Measurements from ENCODE around the gene GNA15. TPM values are rescaled to one million over a fixed set of nuclear protein-coding genes. Genes with fewer than 3 reads are reported as not detected.
"Not testable (repeated sequence)": the region's sequence is repeated elsewhere in the genome, so short reads cannot be mapped to it uniquely, and the experiment has no call there.

GNA15 gene
- total RNA-seq, 3 donors from 2014 or later = 1.9 to 6.2 (median 4.3) TPM

GRCh38 chr19:3201911-3202310, 66.1 kb downstream of the GNA15 start:
- no peak for DNase-seq
- intact Hi-C loops (cut with DNase I, micrococcal nuclease) = no loop called here
- no peak for ATAC-seq
- TF ChIP-seq, protein P1, sequence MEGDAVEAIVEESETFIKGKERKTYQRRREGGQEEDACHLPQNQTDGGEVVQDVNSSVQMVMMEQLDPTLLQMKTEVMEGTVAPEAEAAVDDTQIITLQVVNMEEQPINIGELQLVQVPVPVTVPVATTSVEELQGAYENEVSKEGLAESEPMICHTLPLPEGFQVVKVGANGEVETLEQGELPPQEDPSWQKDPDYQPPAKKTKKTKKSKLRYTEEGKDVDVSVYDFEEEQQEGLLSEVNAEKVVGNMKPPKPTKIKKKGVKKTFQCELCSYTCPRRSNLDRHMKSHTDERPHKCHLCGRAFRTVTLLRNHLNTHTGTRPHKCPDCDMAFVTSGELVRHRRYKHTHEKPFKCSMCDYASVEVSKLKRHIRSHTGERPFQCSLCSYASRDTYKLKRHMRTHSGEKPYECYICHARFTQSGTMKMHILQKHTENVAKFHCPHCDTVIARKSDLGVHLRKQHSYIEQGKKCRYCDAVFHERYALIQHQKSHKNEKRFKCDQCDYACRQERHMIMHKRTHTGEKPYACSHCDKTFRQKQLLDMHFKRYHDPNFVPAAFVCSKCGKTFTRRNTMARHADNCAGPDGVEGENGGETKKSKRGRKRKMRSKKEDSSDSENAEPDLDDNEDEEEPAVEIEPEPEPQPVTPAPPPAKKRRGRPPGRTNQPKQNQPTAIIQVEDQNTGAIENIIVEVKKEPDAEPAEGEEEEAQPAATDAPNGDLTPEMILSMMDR (IDR thresholded peaks at IDR 0.05) = no peak
- Histone ChIP-seq H3K4me3 (no peak overlapping the region), H3K4me1 (ENCODE audit: low read depth) (no peaks in the 10 kb centered on the region), H3K36me3 (ENCODE audit: low read depth) (no peaks in the 10 kb centered on the region), H3K9me3 (no peaks in the 10 kb centered on the region)

DNA sequence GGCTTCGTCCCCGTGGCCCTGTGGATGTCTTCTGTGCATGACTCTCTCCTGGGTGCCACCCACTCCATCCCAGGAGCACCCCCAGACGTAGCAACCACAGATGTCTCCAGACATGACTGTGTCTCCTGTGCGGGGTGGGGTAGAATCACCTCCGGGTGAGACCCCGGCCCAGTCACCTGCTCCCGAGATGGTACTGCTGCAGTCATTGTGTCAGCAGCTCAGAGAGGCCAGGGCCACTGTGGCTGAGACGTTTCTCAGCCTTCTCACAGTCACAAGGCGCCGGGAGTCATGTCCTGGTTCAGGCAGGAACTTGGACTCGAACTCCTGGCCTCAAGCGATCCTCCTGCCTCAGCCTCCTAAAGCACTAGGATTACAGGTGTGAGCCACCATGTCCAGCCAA, 66.5 kb downstream of the GNA15 start:
- Histone ChIP-seq H3K4me1 (ENCODE audit: low read depth) (no peaks in the 10 kb centered on the region), H3K4me3 (no peak overlapping the region), H3K36me3 (ENCODE audit: low read depth) (no peaks in the 10 kb centered on the region), H3K9me3 (no peaks in the 10 kb centered on the region)
- ATAC-seq (no peak), DNase-seq (no peak)
- intact Hi-C loops (cut with DNase I, micrococcal nuclease) = no loop called here
- TF ChIP-seq, protein P1 (IDR thresholded peaks at IDR 0.05) = no peak

DNA sequence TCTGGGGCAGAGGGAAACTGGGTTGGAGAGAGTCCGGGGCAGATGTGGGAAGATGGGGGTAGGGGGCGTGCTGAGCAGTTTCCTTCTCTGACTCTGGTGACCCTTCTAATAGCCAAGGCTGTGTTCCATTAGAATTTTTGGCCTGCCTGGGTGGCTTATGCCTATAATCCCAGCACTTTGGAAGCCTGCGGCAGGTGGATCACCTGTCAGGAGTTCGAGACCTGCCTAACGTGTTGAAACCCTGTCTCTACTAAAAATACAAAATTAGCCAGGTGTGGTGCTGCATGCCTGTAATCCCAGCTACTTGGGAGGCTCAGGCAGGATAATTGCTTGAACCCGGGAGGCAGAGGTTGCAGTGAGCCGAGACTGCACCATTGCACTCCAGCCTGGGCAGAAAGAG, 67.1 kb downstream of the GNA15 start:
- H3K4me3 ChIP-seq; H3K9me3 ChIP-seq; ATAC-seq; DNase-seq; intact Hi-C loops (cut with DNase I, micrococcal nuclease); H3K4me1 ChIP-seq (ENCODE audit: low read depth); H3K36me3 ChIP-seq (ENCODE audit: low read depth): not testable (repeated sequence)

DNA sequence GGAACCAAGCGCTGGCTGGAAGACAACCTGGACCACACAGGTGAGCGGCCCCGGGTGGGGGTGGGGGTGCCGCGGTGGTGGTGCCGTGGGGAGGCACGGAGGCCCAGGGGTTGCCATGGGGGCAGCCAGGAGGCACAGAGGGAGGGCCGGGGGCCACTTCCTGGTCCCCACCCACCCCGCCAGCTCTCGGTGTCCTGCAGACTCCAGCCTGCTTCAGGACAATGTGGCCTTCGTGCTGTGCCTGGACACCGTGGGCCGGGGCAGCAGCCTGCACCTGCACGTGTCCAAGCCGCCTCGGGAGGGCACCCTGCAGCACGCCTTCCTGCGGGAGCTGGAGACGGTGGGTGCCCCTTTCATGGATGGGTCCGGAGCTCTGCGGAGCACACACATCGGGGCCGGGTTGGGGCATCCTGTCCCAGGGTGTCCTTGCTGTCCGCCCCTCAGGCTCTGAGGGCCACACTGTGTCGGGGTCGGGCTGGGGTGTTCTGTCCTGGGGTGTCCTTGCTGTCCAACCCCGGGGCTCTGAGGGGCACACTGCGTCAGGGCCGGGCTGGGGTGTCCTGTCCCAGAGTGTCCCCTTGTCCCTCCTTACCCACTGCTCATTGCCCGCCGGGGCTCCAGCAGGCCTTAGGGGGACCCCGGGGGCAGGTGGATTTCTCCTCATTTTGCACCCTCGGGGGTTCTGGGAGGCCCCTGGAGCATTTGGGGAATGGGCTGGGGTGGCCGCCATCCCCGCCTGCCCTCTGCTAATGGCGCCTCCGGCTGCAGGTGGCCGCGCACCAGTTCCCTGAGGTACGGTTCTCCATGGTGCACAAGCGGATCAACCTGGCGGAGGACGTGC, 68.2 kb downstream of the GNA15 start:
- DNase-seq (no peak), ATAC-seq (no peak)
- no peaks in the 10 kb centered on the region for H3K9me3 ChIP-seq
- intact Hi-C loops (cut with DNase I, micrococcal nuclease) = no loop called here
- no peak overlapping the region for H3K4me3 ChIP-seq
- TF ChIP-seq, protein P1 (IDR thresholded peaks at IDR 0.05) = no peak
- no peaks in the 10 kb centered on the region for H3K4me1 ChIP-seq (ENCODE audit: low read depth)
- no peaks in the 10 kb centered on the region for H3K36me3 ChIP-seq (ENCODE audit: low read depth)

DNA sequence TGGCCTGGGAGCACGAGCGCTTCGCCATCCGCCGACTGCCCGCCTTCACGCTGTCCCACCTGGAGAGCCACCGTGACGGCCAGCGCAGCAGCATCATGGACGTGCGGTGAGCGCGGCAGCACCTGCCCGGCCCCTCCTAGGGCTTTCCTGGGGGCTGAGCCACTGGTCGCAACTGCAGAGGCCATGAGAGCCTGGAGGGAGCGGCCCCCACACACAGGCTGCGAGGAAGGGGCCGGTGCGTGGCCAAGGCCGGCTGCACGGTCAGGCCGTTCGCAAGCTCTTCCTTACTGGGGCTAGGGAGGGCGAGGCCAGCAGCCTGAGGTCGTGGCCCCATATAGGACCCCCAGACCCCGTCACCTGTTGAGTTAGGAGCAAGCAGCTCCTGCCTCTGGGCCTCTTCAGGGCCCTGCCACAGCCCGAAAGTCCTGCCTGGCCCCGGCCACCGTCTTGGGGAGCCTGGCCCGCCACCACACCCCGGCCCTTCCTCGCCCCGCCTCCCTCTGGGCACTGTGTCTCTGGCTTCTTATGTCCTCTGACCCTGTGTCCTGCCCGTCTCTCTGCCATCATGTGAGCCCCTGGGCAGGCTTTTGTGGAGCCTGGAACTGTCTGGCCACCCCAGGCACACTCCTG, 68.9 kb downstream of the GNA15 start:
- Histone ChIP-seq H3K9me3 (no peaks in the 10 kb centered on the region), H3K36me3 (ENCODE audit: low read depth) (no peaks in the 10 kb centered on the region), H3K4me3 (no peak overlapping the region), H3K4me1 (ENCODE audit: low read depth) (no peaks in the 10 kb centered on the region)
- TF ChIP-seq, protein P1 (IDR thresholded peaks at IDR 0.05) = no peak
- intact Hi-C loops (cut with DNase I, micrococcal nuclease) = no loop called here
- ATAC-seq (no peak), DNase-seq (no peak)

GRCh38 chr19:3206216-3206953, 70.6 kb downstream of the GNA15 start:
- DNase-seq (no peak), ATAC-seq (no peak)
- Histone ChIP-seq H3K9me3 (no peaks in the 10 kb centered on the region), H3K4me1 (ENCODE audit: low read depth) (no peaks in the 10 kb centered on the region), H3K4me3 (no peak overlapping the region), H3K36me3 (ENCODE audit: low read depth) (no peaks in the 10 kb centered on the region)
- intact Hi-C loops (cut with DNase I, micrococcal nuclease) = no loop called here
- TF ChIP-seq, protein P1 (IDR thresholded peaks at IDR 0.05) = no peak
